HuH-7.5 (cell line): ENCODE measurements around the gene ZDHHC20.

Experiments used
- DNase-seq: peaks from one replicate; pipeline ENCODE4 v3.0.0; 2011; ENCODE audit warnings: low spot score

ZDHHC20 gene

GRCh38 chr13:21361123-21361522 lies 98.0 kb downstream of the ZDHHC20 start:
- DNase-seq: no peak

DNA sequence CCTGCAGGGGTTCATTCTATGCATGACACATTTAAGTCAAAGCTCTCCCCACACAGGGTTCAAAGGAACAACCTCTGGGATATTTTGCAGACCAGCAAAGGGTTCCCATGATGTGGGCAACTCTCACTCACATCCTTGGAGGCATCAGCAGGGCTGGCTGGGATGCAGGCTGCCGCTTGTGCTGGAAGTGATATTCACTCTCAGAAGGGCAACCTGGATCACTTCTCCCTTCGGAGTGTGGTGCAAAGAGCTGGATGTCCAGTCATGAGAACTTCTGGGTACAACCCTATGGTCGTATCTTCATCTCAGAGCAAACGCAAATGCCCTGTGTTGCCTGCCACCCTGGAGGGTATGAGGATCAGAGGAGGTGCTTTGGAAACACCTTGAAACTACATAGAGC lies 98.6 kb downstream of the ZDHHC20 start:
- DNase-seq: no peak

DNA sequence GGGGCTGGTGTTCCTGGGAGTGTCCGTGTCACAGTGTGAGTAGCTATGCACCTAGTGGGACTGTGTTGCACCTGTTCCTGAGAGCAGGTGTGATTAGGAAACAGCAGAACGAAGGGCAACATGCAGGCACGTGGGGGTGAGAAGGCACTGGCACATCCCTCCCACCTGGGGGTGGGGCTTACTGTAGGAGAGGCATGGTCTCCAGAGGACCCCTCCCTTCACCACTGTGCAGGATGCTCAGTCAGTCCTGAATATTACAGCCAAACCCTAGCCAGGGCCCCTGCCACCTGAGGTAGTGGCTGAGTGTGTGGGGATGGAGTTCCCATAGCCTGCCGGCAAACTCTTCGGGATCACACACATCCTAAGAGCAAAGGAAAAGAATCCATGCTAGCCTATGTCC lies 99.2 kb downstream of the ZDHHC20 start:
- DNase-seq: no peak

- no peak for DNase-seq
These were observed 103.8 kb downstream of the ZDHHC20 start for GRCh38 chr13:21355304-21355703.

DNA sequence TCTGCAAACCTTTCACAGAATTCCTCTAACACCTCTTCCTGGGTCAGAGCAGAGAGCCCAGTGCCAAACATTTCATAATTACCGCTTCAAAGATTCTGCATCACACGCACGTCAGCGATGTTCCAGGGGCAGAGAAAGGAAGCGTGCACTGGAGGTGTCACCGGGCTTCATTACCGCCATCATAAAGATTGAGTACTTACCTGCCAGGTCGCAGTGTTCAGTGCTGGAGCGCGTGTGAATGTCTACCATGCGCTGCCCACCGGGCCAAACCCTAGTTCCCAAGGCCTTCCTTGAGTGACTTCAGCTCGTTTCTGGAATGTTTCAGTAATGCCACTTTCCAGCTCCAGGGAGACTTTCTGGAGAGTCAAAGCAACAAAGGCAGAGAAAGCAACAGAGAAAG lies 104.4 kb downstream of the ZDHHC20 start:
- DNase-seq: no peak

- no peak for DNase-seq
These were observed 110.5 kb downstream of the ZDHHC20 start for GRCh38 chr13:21348488-21349120.

GRCh38 chr13:21347753-21348318 lies 111.3 kb downstream of the ZDHHC20 start:
- DNase-seq: no peak

- DNase-seq: no peak
These were observed 114.4 kb downstream of the ZDHHC20 start for GRCh38 chr13:21344662-21345176.

DNA sequence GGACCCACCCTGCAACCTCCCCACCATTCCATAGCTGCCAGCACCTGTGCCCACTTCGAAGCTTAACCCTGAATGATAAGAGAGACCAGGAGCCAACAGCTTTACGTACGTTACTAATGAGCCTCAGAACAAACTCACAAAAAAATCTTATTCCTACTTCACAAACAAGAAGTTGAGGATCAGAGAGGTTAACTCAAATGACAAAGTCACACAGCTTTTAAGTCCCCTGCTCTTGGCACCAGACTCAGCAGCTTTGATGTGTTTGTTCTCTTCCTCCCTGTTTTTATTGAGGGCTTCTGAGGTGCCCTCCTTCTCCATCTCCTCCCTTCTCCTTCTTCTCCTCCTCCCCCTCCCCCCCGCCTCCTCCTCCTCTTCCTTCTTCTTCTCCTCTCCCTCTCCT lies 115.4 kb downstream of the ZDHHC20 start:
- DNase-seq: no peak

GRCh38 chr13:21342699-21343442 lies 116.2 kb downstream of the ZDHHC20 start:
- DNase-seq: no peak

DNA sequence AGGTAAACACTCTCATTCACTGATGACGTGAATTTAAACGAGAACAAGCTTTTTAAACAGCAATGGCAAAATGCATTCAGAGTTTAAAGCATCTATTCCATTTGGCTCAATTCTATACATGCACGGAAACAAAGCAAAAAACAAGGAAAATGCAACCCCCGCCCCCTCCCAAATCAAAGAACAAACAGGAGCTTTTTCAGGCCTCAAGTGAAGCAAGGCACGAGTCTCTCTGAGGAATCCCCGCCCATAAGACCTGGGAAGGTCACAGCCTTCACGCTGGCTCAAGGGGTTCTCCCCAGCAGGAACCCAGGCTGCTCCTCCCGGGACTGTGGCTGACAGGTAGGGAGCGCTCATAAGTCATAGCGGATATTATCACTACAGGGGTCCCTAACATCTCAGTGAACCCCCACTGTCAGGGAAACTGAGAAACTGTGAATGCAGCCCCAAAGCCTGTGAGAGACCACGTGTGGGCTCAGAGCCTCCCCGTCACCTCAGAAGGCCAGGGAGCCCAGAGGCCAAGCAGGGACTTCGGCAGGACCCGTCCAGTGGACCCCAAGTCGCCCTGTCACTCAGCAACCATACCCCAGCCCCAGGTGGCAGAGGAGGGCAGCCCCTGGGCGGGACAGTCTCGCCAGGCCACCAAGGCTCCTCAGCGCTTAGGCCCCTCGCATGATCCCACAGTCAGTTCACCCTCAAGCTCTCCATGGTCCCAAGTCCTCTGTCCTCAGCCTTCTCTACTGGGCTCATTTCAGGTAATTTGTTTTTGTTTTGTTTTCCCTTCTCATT lies 117.3 kb downstream of the ZDHHC20 start:
- DNase-seq: no peak

DNA sequence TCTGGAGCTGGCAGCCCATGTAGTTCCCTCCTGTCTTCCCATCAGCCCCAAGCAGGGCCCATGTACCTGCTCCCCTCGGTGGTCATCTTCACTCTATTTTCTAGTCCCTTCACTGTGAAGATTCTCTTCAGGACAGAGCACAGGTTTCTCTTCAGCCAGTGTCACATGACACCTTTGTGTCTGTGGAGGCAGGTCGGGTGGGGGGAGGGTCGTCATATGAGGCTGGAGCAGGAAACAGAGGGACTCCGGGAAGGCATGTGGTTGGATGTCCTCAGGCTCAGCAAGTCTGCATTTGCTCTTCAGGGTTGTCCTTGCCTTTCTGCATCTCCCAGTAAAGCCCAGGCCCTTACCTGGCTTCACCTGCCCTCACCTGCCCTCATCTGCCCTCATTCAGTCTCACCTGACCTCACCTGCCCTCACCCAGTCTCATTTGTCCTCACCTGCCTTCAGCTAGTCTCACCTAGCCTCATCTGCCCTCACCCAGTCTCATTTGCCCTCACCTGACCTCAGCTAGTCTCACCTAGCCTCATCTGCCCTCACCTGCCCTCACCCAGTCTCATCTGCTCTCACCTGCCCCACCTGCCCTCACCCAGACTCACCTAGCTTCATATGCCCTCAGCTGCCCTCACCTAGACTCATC lies 120.3 kb downstream of the ZDHHC20 start:
- DNase-seq: no peak

DNA sequence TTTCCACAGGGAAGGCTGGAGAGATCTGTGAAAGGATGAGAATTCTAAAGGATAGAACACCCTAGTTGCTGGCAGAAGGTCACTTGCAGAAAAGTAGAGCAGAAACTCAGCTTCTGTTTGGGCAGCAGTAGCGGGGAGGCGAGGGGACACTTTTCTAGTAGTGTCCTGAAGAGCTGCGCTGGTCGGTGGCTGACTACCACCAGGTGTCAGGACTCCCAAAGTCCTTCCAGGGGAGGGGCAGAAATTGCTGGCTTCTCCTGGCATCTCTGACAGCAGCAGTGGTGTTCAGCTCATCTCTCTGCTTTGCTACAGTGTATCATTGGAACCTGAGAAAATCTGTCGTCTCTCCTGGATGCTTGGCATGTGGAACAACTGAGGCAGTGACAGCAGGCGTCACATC lies 120.9 kb downstream of the ZDHHC20 start:
- no peak for DNase-seq

GRCh38 chr13:21336609-21337349 lies 122.3 kb downstream of the ZDHHC20 start:
- DNase-seq: no peak

- DNase-seq: no peak
These were observed 125.9 kb downstream of the ZDHHC20 start for GRCh38 chr13:21333186-21333585.

DNA sequence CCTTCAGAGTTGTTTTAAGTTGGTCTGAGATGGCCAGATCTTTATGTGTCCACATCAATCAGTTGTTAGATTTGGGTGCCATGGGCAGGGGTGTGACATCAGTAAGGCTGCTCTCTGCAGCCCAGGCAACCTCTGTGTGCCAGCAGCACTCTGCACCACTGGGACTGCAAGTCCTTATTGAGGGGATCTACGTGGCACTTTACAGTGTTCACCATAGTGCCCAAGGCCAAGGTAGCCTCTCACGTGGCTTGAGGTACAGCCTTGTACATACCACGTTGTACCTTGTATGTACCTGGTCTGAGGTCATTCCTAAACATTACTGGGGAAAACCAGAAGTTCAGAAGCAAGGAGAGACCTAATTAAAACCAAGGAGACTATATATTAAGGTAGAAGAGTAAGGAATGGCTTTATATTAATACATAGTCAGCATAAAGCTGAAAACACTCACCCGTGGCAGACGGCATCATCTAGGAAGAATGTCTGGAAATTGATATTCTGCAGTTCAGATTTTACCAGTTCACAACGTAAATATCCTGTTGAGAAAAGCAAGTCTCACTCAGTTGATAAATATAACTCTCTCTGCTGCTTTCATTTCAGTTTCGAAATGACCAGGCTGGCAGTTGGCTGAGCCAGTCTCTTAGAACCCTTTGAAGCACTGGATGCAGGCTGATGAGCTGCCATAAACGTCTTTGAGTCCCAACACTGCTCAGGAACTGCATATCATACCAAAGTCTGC lies 128.8 kb downstream of the ZDHHC20 start:
- no peak for DNase-seq

DNA sequence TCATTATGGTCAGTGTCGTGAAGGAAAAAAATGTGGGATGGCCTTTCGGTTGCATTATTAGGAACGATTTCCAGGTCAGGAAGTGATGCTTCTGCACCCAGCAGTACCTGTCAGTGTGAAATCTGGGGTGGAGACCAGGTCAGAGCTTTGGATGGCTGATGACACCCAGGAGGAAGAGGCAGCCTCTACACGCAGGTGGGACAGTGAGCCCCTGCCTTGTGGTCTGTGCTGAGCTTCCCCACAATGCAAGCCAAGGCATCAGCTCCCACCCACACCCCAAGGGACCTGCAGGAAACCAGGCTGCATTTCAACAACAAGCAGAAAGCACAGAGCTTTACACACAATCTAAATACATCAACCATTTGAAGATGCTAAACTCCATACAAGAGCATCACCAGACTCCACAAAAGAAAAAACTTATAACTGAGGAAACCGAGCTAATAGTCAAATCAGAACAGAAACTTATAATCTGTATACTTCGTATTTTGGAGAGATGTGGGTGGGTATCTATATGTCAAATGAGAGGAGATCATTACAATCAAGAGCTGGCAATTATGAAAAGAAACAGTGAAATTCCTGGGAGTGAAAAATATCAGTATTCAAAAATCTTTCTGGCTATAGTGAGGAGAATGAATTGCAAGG lies 130.1 kb downstream of the ZDHHC20 start:
- DNase-seq: no peak

GRCh38 chr13:21328201-21328600 lies 130.9 kb downstream of the ZDHHC20 start:
- no peak for DNase-seq

DNA sequence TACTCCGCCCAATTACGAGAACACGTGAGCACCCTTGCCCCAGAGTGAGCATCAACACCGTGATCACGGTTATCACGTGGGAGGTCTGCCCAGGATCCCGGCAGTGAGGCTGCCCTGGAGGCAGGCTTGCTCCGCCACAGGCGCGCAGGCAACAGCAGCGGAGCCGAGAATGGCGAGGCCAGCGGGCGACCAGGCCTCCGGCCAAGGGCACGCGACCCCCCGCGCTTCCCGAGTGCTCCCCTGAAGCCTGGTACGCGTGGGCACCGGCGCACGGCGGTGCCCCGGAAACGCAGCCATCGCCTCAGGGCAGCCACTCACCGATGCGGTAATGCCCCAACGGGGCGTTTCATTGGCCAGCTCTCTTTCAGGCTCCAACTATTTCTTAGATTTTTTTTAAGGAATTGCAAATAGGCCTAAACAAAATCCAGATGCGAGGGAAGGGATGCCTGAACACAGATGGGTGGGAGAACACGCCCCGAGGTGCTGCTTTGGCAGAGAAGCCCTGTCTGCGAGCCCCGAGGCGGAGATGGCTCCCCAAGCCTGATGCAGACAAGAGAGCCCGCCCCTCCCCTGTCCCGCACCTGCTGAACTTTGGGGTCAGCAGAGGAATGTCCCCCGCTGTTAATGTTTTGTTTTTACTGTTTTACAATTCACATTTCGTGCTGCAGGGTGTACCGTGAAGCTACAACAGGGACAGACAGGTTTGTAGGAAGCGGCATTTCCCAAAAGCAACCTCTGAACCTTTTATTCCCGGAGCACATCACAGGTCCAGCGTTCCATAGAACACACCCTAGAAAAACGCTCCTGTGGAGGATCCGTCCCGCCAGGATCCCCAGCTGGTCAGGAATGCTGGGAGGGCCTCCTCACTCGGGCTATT lies 132.7 kb downstream of the ZDHHC20 start:
- no peak for DNase-seq
